ENCODE results near the gene SDCCAG8.

The SDCCAG8 gene

DNA sequence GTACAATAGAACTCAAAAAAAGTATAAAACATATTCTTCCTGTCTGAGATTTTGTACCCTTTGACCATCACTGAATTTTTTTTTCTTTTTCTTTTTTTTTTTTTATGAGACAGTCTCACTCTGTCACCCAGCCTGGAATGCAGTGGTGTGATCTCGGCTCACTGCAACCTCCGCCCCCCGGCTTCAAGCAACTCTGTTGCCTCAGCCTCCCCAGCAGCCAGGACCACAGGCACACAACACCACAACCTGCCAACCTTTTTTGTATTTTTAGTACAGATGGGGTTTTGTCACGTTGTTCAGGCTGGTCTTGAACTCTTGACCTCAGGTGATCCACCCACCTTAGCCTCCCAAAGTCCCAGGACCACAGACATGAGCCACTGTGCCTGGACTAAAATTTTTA, 10.4 kb downstream of the SDCCAG8 start:
- H3K27ac ChIP-seq: peak overlapping the region; percentile 78

DNA sequence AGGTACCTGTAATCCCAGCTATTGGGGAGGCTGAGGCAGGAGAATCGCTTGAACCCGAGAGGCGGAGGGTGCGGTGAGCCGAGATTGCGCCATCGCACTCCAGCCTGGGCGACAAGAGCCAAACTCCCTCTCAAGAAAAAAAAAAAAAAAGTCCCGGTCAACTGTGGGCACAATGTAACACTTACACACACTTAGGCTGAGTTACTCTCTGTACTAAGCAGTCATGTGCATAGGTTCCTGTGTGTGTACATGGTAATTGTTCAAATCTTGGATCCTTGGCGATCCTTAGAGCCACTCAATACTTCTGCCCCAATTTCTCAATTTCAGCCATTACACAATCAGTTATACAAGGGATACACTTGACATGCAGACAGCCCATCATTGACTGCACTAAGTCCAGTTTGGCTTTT, 11.6 kb downstream of the SDCCAG8 start:
- DNase-seq: no peak
- H3K4me3 ChIP-seq (ENCODE audit: low read depth, low read length): no peak overlapping the region
- peak overlapping the region; percentile 78 for H3K27ac ChIP-seq
- no peaks in the 10 kb centered on the region for H3K27me3 ChIP-seq (replicated peaks)
- in situ Hi-C loops (cut with HindIII; ENCODE audit: low pct_ligation_motif_present, low sequenced_read_pairs): no loop called here
- TF ChIP-seq, protein P1, sequence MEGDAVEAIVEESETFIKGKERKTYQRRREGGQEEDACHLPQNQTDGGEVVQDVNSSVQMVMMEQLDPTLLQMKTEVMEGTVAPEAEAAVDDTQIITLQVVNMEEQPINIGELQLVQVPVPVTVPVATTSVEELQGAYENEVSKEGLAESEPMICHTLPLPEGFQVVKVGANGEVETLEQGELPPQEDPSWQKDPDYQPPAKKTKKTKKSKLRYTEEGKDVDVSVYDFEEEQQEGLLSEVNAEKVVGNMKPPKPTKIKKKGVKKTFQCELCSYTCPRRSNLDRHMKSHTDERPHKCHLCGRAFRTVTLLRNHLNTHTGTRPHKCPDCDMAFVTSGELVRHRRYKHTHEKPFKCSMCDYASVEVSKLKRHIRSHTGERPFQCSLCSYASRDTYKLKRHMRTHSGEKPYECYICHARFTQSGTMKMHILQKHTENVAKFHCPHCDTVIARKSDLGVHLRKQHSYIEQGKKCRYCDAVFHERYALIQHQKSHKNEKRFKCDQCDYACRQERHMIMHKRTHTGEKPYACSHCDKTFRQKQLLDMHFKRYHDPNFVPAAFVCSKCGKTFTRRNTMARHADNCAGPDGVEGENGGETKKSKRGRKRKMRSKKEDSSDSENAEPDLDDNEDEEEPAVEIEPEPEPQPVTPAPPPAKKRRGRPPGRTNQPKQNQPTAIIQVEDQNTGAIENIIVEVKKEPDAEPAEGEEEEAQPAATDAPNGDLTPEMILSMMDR (IDR thresholded peaks at IDR 0.05; ENCODE audit: low read depth, low read length, missing control alignments): no peak
- peaks cover 2% of the 10 kb centered on the region for H3K36me3 ChIP-seq (replicated peaks)

More for the DNA sequence above, 10.4 kb downstream of the SDCCAG8 start:
- Histone ChIP-seq H3K4me3 (ENCODE audit: low read depth, low read length) (no peak overlapping the region), H3K27me3 (replicated peaks) (no peaks in the 10 kb centered on the region), H3K36me3 (replicated peaks) (no peaks in the 10 kb centered on the region)
- in situ Hi-C loops (cut with HindIII; ENCODE audit: low pct_ligation_motif_present, low sequenced_read_pairs): no loop called here
- DNase-seq: peak; percentile 80
- TF ChIP-seq, protein P1 (IDR thresholded peaks at IDR 0.05; ENCODE audit: low read depth, low read length, missing control alignments): no peak

DNA sequence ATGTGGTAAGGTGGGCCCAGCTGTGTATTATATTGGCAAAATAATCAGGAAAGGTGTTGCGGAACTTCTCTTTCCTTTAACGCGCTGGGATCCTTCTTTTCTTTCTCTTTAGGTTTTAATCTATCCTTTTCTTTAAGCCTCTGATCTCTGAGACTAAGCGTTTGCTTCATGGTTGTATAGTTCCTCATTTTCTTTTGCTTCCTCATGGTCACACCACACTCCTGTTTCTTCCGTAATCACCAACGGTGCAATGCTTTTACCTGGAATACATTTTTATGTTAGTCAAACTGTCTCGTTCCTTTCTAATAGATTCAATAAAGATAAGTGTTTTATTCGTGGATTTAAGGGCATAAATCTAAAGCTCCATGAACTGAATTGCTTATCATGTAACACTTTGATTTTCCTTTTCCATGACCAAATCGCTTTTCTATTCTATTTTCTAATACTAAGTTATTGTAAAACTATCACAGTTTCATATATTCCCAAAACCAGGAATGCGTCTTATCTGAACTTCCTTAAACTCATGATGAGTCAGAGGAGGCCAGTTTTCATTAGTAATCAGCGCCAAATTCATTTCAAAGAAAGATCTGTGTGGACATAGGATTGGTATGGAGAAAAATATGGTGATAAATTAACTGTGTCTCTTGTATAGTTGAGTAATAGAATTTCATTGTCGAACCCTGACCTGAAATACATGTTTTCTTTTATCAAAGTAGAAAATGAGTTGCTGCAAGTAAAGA, 12.2 kb downstream of the SDCCAG8 start:
- DNase-seq: peak; percentile 83
- Histone ChIP-seq H3K27me3 (replicated peaks) (no peaks in the 10 kb centered on the region), H3K27ac (peak overlapping the region; percentile 78), H3K36me3 (replicated peaks) (peaks cover 2% of the 10 kb centered on the region), H3K4me3 (ENCODE audit: low read depth, low read length) (no peak overlapping the region)
- in situ Hi-C loops (cut with HindIII; ENCODE audit: low pct_ligation_motif_present, low sequenced_read_pairs): no loop called here
- TF ChIP-seq, protein P1 (IDR thresholded peaks at IDR 0.05; ENCODE audit: low read depth, low read length, missing control alignments): no peak

DNA sequence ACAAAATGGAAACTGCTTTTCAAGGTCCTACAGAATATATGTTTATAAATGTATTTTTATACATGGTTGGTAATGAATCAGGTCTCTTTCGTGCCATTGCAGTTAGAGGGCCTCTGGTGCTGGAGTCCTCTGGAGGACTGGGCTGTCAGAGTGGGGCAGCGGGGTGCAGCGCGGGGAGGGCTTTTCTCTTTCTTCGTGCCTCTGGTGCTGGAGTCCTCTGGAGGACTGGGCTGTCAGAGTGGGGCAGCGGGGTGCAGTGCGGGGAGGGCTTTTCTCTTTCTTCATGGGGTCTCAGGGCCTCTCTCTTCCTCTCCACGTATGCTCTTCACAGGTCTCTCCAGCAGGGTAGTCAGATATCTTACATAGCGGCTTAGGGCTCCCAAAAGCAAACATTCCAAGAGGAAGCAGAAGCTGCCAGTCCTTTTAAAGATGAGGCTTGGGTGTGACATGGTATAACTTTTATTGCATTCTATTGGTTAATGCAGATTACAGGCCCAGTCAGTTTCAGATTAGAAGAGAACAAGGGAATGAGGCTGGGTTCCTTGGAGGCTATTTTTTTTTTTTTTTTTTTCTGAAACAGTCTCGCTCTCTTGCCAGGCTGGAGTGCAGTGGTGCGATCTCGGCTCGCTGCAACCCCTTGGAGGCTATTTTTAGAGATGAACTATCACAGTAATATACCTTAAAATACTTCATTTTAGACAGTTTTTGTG, 13.1 kb downstream of the SDCCAG8 start:
- DNase-seq: peak; percentile 52
- TF ChIP-seq, protein P1 (IDR thresholded peaks at IDR 0.05; ENCODE audit: low read depth, low read length, missing control alignments): no peak
- in situ Hi-C loops (cut with HindIII; ENCODE audit: low pct_ligation_motif_present, low sequenced_read_pairs): no loop called here
- Histone ChIP-seq H3K36me3 (replicated peaks) (peaks cover 2% of the 10 kb centered on the region), H3K27ac (peak overlapping the region; percentile 78), H3K27me3 (replicated peaks) (no peaks in the 10 kb centered on the region), H3K4me3 (ENCODE audit: low read depth, low read length) (no peak overlapping the region)

DNA sequence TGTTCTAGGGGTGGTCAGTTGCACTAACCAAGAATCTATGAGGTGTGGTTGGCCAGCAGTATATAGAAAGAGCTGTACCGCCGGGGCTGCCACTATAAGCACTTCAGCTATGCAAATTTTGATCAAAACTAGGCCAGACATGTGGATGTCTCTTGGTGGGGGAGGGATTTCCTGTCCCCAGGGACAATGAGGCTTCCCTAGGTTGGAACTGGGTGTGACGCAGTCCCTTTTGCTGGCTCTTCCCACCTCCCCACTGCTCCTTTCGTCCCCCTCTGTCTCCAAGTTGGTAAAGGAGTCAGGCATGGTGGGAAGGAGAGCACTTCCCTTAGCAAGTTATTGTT, 13.6 kb downstream of the SDCCAG8 start:
- Histone ChIP-seq H3K4me3 (ENCODE audit: low read depth, low read length) (no peak overlapping the region), H3K27ac (peak overlapping the region; percentile 78), H3K27me3 (replicated peaks) (no peaks in the 10 kb centered on the region), H3K36me3 (replicated peaks) (peaks cover 4% of the 10 kb centered on the region)
- TF ChIP-seq, protein P1 (IDR thresholded peaks at IDR 0.05; ENCODE audit: low read depth, low read length, missing control alignments): no peak
- in situ Hi-C loops (cut with HindIII; ENCODE audit: low pct_ligation_motif_present, low sequenced_read_pairs): no loop called here
- DNase-seq: peak; percentile 56
